Brain microvascular endothelial cell (primary cell): ENCODE measurements around the gene LRBA.

Source experiments
- DNase-seq: peaks from one replicate; pipeline ENCODE4 v3.0.0-alpha.2; 2020
- H3K27ac ChIP-seq: fragments of 250-450 bp; sonication (Bioruptor Pico); 2 replicates; pipeline ENCODE4 v1.5.1; 2020; ENCODE audit warnings: mild to moderate bottlenecking, moderate library complexity
- H3K27me3 ChIP-seq: fragments of 250-450 bp; sonication (Bioruptor Pico); replicated peaks from 2 replicates; pipeline ENCODE4 v1.5.1; 2020; ENCODE audit warnings: mild to moderate bottlenecking
- H3K36me3 ChIP-seq: fragments of 250-450 bp; sonication (Bioruptor Pico); replicated peaks from 2 replicates; pipeline ENCODE4 v1.5.1; 2020; ENCODE audit warnings: mild to moderate bottlenecking
- H3K4me3 ChIP-seq: 2 replicates; pipeline ENCODE4 v1.5.1; 2011; ENCODE audit warnings: low read depth, mild to moderate bottlenecking, control low read depth, low read length, moderate library complexity
- in situ Hi-C: cut with HindIII; loops from 2 replicates; pipeline ENCODE4 v1.10.0; 2017; ENCODE audit warnings: low sequenced_read_pairs, low pct_ligation_motif_present
- TF ChIP-seq, protein P1 (sequence below): IDR thresholded peaks from 2 replicates; pipeline ENCODE4 v1.5.1; 2011; ENCODE audit warnings: low read depth, mild to moderate bottlenecking, moderate library complexity, low read length, control low read depth, inconsistent platforms; ENCODE audit errors: missing control alignments

Gene LRBA

DNA sequence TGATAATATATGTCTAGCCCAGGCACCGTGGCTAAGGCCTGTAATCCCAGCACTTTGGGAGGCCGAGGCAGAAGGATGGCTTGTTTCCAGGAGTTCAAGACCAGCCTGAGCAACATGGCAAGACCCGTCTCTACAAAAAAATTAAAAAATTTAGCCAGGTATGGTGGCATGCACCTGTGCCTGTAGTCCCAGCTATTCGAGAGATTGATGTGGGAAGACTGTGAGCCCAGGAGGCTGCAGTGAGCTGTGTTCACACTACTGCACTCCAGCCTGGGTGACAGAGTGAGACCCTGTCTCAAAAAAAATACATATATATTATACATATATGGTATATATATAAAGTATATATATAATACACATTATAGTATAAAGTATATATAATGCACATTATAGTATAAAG is 595.1 kb downstream of the LRBA start:
- in situ Hi-C loops, result no loop called here
- Histone ChIP-seq H3K36me3 (no peaks in the 10 kb centered on the region), H3K27ac (no peak overlapping the region)

DNA sequence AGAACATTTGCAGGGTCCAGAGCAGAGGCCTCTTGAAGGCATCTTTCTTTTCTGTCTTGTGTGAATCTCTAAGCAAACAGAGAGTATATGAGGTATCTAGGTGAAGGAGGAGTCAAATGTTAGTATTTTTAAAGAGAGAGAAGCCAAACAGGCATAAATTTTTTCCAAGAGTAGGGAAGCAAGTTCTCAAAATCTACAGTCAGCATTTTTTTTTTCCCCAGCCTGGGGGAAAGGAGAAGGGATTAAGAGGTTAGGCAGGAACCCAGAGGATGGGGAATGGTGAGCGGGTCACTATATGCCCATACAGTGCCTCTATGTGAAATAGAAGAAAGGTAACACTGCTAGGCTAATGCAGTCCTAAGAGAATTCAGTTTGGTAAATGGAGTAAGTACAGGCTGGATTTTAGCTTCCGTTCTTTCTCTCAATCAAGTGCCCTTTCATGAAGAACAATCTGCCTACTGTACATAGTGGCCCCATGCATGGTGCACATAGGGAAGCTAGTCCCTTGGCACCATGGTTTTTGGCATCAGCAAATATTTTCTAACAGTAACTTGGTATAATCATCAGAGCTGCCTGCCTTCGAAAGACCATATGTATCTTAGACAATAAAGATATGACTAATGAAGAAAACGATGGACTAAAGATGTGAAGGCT is 596.2 kb downstream of the LRBA start:
- Histone ChIP-seq H3K27me3 (no peaks in the 10 kb centered on the region), H3K27ac (no peak overlapping the region), H3K36me3 (no peaks in the 10 kb centered on the region), H3K4me3 (no peak overlapping the region)
- DNase-seq, result no peak
- in situ Hi-C loops, result no loop called here
- TF ChIP-seq, protein P1, sequence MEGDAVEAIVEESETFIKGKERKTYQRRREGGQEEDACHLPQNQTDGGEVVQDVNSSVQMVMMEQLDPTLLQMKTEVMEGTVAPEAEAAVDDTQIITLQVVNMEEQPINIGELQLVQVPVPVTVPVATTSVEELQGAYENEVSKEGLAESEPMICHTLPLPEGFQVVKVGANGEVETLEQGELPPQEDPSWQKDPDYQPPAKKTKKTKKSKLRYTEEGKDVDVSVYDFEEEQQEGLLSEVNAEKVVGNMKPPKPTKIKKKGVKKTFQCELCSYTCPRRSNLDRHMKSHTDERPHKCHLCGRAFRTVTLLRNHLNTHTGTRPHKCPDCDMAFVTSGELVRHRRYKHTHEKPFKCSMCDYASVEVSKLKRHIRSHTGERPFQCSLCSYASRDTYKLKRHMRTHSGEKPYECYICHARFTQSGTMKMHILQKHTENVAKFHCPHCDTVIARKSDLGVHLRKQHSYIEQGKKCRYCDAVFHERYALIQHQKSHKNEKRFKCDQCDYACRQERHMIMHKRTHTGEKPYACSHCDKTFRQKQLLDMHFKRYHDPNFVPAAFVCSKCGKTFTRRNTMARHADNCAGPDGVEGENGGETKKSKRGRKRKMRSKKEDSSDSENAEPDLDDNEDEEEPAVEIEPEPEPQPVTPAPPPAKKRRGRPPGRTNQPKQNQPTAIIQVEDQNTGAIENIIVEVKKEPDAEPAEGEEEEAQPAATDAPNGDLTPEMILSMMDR, result no peak

More for the DNA sequence above, 595.1 kb downstream of the LRBA start:
- H3K27me3 ChIP-seq, result no peaks in the 10 kb centered on the region
- H3K4me3 ChIP-seq, result no peak overlapping the region
- no peak for DNase-seq
- TF ChIP-seq, protein P1, result no peak

DNA sequence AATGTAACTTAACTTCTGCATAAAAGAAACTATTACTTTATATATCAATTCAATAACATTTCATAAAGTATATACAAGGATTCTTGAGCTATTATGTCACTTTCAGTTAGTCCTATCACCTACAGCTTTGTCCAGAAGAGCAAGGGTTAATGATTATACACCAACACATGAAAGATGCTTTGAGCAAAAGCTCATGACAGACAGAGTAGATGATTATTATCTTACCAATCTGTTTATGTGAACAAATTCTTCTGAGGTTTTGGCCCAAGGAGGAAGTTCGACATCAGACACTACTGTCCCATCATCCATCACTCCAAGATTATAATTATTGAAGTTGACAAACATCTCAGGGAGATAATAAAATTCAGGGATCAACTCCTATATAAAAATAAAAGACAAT is 599.9 kb downstream of the LRBA start:
- H3K36me3 ChIP-seq, result no peaks in the 10 kb centered on the region
- in situ Hi-C loops, result no loop called here
- TF ChIP-seq, protein P1, result no peak
- no peak overlapping the region for H3K4me3 ChIP-seq
- no peak overlapping the region for H3K27ac ChIP-seq
- DNase-seq, result no peak
- no peaks in the 10 kb centered on the region for H3K27me3 ChIP-seq

DNA sequence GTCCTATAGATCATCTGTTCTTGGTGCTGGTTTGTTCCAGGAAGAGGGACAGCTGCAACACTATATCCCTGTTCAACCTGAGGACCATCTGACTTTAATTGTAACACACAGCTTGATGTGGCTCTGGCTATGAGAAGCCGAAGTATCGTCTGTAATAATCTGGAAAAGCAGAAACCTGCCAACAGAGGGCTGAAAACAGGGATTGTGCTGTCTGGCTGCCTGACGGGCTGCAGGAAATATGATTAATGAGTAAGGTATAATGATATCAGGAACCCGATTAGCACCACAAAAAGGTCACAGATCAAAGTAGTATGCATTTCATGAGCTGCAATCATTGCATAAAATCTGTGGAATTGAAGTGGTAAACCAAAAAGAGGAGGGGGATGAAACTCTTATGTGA is 603.6 kb downstream of the LRBA start:
- TF ChIP-seq, protein P1, result peak; percentile 46
- Histone ChIP-seq H3K36me3 (no peaks in the 10 kb centered on the region), H3K27me3 (no peaks in the 10 kb centered on the region), H3K27ac (no peak overlapping the region), H3K4me3 (no peak overlapping the region)
- in situ Hi-C loops, result no loop called here
- peak; percentile 51 for DNase-seq

DNA sequence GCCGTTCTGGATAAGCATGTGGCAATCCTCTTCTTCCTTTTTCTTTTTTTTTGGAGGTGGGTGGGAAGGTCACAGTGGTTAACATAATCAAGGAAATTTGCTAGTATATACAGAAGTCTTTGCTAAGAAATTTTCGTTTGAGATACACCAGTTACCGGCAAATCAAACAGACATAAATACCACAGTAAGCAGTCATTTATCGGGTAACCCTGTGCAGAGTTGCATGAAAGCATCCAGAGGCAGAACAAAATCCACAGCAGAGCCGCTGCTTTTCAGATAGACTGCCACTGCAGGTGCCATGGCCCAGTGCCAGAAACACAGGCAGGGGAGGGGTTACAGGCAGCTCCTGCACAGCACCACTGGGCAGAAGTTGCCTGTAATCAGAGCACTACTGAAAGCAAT is 612.2 kb downstream of the LRBA start:
- no peaks in the 10 kb centered on the region for H3K36me3 ChIP-seq
- DNase-seq, result no peak
- in situ Hi-C loops, result no loop called here

More for the DNA sequence above, 612.2 kb downstream of the LRBA start:
- H3K27me3 ChIP-seq, result no peaks in the 10 kb centered on the region
- H3K27ac ChIP-seq, result no peak overlapping the region
- TF ChIP-seq, protein P1, result no peak
- H3K4me3 ChIP-seq, result no peak overlapping the region
